CMK (cell line): Measurements from ENCODE around the gene TEX2.
"Not testable (repeated sequence)": the region's sequence is repeated elsewhere in the genome, so short reads cannot be mapped to it uniquely, and the experiment has no call there.

ENCODE experiments used
- DNase-seq: peaks from one replicate; pipeline ENCODE4 v3.0.0-alpha.2; 2010; ENCODE audit warnings: low read depth

The TEX2 gene

GRCh38 chr17:64139542-64139941, 123.5 kb downstream of the TEX2 start:
- no peak for DNase-seq

GRCh38 chr17:64138441-64138840, 124.6 kb downstream of the TEX2 start:
- DNase-seq = no peak

GRCh38 chr17:64135000-64135399, 128.1 kb downstream of the TEX2 start:
- no peak for DNase-seq

GRCh38 chr17:64134216-64134970, 128.7 kb downstream of the TEX2 start:
- DNase-seq = no peak

GRCh38 chr17:64133546-64134215, 129.4 kb downstream of the TEX2 start:
- no peak for DNase-seq

GRCh38 chr17:64131606-64132270, 131.3 kb downstream of the TEX2 start:
- DNase-seq = no peak

- no peak for DNase-seq
Measured at GRCh38 chr17:64130559-64131001, 132.5 kb downstream of the TEX2 start.

GRCh38 chr17:64129765-64130558, 133.1 kb downstream of the TEX2 start, which contains the start of gene ERN1:
Gene ERN1 (minus strand): TSS chr17:64130144. CDS start chr17:64130029, 115 bp downstream.
- peak; percentile 85 for DNase-seq

GRCh38 chr17:64129515-64129764, 133.6 kb downstream of the TEX2 start:
- no peak for DNase-seq

- DNase-seq = no peak
Measured at GRCh38 chr17:64128787-64129514, 134.1 kb downstream of the TEX2 start.

- no peak for DNase-seq
Measured at GRCh38 chr17:64126918-64127317, 136.1 kb downstream of the TEX2 start.

- no peak for DNase-seq
Measured at GRCh38 chr17:64125937-64126336, 137.1 kb downstream of the TEX2 start.

- no peak for DNase-seq
Measured at GRCh38 chr17:64124609-64125008, 138.5 kb downstream of the TEX2 start.

GRCh38 chr17:64123114-64123513, 139.9 kb downstream of the TEX2 start:
- DNase-seq = no peak

- DNase-seq = not testable (repeated sequence)
Measured at GRCh38 chr17:64120972-64121786, 141.9 kb downstream of the TEX2 start.

GRCh38 chr17:64120159-64120810, 142.8 kb downstream of the TEX2 start:
- no peak for DNase-seq

GRCh38 chr17:64117981-64118979, 144.8 kb downstream of the TEX2 start:
- DNase-seq = peak; percentile 81

GRCh38 chr17:64115822-64116534, 147.1 kb downstream of the TEX2 start:
- DNase-seq = no peak
